WTC11 (cell line): ENCODE data around the gene ITCH. TPM values are rescaled to one million over a fixed set of nuclear protein-coding genes. Genes with fewer than 3 reads are reported as not detected.

Experiments
- ATAC-seq: fragments of 200-7000 bp; cut with Tn5 transposase; 2 replicates; pipeline ENCODE4 v1.10.0; 2021; ENCODE audit warnings: mild to moderate bottlenecking, moderate library complexity
- CTCF ChIA-PET: fragments of 300-600 bp; sonication (Branson Sonifier 250); formaldehyde crosslinking; loops from one replicate; lab custom pipeline; 2021; ENCODE audit warnings: antibody characterized with exemption; lab: Charles Lee
- POLR2A ChIA-PET: fragments of 350-600 bp; sonication (Branson Sonifier 250); formaldehyde crosslinking; loops from one replicate; lab custom pipeline; 2021; ENCODE audit warnings: antibody characterized with exemption; lab: Charles Lee
- DNase-seq: peaks from one replicate; pipeline ENCODE4 v3.0.0; 2021; ENCODE audit warnings: low spot score
- H3K27ac Mint-ChIP-seq: 2 replicates; pipeline ENCODE4 v1.8.0; 2021; ENCODE audit warnings: mixed read lengths
- H3K27me3 Mint-ChIP-seq: 2 replicates; pipeline ENCODE4 v1.8.0; 2021; ENCODE audit warnings: low read depth, mild to moderate bottlenecking, moderate library complexity, mixed read lengths
- H3K36me3 Mint-ChIP-seq: 2 replicates; pipeline ENCODE4 v1.8.0; 2021; ENCODE audit warnings: mixed read lengths
- H3K4me1 Mint-ChIP-seq: 2 replicates; pipeline ENCODE4 v1.8.0; 2022; ENCODE audit warnings: mixed read lengths
- H3K4me3 Mint-ChIP-seq: 2 replicates; pipeline ENCODE4 v1.8.0; 2021; ENCODE audit warnings: mild to moderate bottlenecking, moderate library complexity, mixed read lengths
- H3K9me3 Mint-ChIP-seq: 2 replicates; pipeline ENCODE4 v1.8.0; 2021; ENCODE audit warnings: mixed read lengths
- AFF4 ChIP-seq: sonication (generic); formaldehyde crosslinking; IDR thresholded peaks from 2 replicates; pipeline ENCODE4 v1.8.1; 2023; ENCODE audit warnings: mild to moderate bottlenecking, missing genetic modification reagents, borderline replicate concordance
- NR2C2 ChIP-seq: sonication (generic); formaldehyde crosslinking; IDR thresholded peaks from 2 replicates; pipeline ENCODE4 v1.8.0; 2022; ENCODE audit warnings: mild to moderate bottlenecking, missing genetic modification reagents
- SMAD4 ChIP-seq: sonication (generic); formaldehyde crosslinking; IDR thresholded peaks from 2 replicates; pipeline ENCODE4 v1.8.0; 2022; ENCODE audit warnings: mild to moderate bottlenecking, missing genetic modification reagents
- TCF7 ChIP-seq: sonication (generic); formaldehyde crosslinking; IDR thresholded peaks from 2 replicates; pipeline ENCODE4 v1.8.0; 2022; ENCODE audit warnings: mild to moderate bottlenecking, low read depth, missing genetic modification reagents, moderate library complexity
- ZNF121 ChIP-seq: sonication (generic); formaldehyde crosslinking; IDR thresholded peaks from 2 replicates; pipeline ENCODE4 v1.8.0; 2023; ENCODE audit warnings: missing genetic modification reagents
- ZNF263 ChIP-seq: sonication (generic); formaldehyde crosslinking; IDR thresholded peaks from 2 replicates; pipeline ENCODE4 v1.8.1; 2022; ENCODE audit warnings: low read depth, mild to moderate bottlenecking, moderate library complexity, missing genetic modification reagents
- ZNF317 ChIP-seq: sonication (generic); formaldehyde crosslinking; IDR thresholded peaks from 2 replicates; pipeline ENCODE4 v1.8.1; 2023; ENCODE audit warnings: low read depth, mild to moderate bottlenecking, moderate library complexity, missing genetic modification reagents, borderline replicate concordance
- ZNF396 ChIP-seq: fragments of 250-450 bp; sonication (Bioruptor Pico); IDR thresholded peaks from 2 replicates; pipeline ENCODE4 v1.8.0; 2021; ENCODE audit warnings: mild to moderate bottlenecking, moderate library complexity, borderline replicate concordance
- total RNA-seq: library from RNA; stranded (reverse); gene quantifications from 3 replicates; pipeline ENCODE4 v1.2.3, GENCODE V29; 2021
- TF ChIP-seq, protein P1 (sequence below): sonication (generic); formaldehyde crosslinking; IDR thresholded peaks from 2 replicates; pipeline ENCODE4 v1.8.1; 2022; ENCODE audit warnings: mild to moderate bottlenecking, moderate library complexity, missing genetic modification reagents
- TF ChIP-seq, protein P2 (sequence below): sonication (generic); formaldehyde crosslinking; IDR thresholded peaks from 2 replicates; pipeline ENCODE4 v1.8.1; 2022; ENCODE audit warnings: low read depth, mild to moderate bottlenecking, moderate library complexity, missing genetic modification reagents, borderline replicate concordance
- TF ChIP-seq, protein P3 (sequence below): fragments of 250-450 bp; sonication (Bioruptor Pico); IDR thresholded peaks from 2 replicates; pipeline ENCODE4 v1.9.0; 2021; ENCODE audit warnings: mild to moderate bottlenecking
- TF ChIP-seq, protein P4 (sequence below): sonication (generic); formaldehyde crosslinking; IDR thresholded peaks from 2 replicates; pipeline ENCODE4 v1.8.0; 2023; ENCODE audit warnings: missing genetic modification reagents, mild to moderate bottlenecking, borderline replicate concordance

ITCH gene
- total RNA-seq, 1 experiment from 2014 or later: 35.8 TPM

GRCh38 chr20:34531608-34532265 lies 168.7 kb downstream of the ITCH start (continued):
- no peak for TF ChIP-seq AFF4 (CRISPR knock-in tag)
- TF ChIP-seq ZNF317: no peak
- no peak for TF ChIP-seq NR2C2 (CRISPR knock-in tag)
- TF ChIP-seq ZNF263 (CRISPR knock-in tag): no peak
- TF ChIP-seq ZNF396: no peak
- TF ChIP-seq, all 79 proteins: peak for 0

- Mint-ChIP-seq H3K36me3 (peaks cover 40% of the 10 kb centered on the region), H3K4me3 (no peak overlapping the region), H3K27ac (no peak overlapping the region), H3K9me3 (no peaks in the 10 kb centered on the region), H3K4me1 (no peaks in the 10 kb centered on the region), H3K27me3 (no peaks in the 10 kb centered on the region)
- POLR2A ChIA-PET: no interaction called here
- TF ChIP-seq SMAD4 (no peak), ZNF121 (CRISPR knock-in tag) (no peak), TCF7 (CRISPR knock-in tag) (no peak)
- TF ChIP-seq, protein P1, sequence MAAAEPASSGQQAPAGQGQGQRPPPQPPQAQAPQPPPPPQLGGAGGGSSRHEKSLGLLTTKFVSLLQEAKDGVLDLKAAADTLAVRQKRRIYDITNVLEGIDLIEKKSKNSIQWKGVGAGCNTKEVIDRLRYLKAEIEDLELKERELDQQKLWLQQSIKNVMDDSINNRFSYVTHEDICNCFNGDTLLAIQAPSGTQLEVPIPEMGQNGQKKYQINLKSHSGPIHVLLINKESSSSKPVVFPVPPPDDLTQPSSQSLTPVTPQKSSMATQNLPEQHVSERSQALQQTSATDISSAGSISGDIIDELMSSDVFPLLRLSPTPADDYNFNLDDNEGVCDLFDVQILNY (CRISPR knock-in tag): no peak
- TF ChIP-seq, protein P2, sequence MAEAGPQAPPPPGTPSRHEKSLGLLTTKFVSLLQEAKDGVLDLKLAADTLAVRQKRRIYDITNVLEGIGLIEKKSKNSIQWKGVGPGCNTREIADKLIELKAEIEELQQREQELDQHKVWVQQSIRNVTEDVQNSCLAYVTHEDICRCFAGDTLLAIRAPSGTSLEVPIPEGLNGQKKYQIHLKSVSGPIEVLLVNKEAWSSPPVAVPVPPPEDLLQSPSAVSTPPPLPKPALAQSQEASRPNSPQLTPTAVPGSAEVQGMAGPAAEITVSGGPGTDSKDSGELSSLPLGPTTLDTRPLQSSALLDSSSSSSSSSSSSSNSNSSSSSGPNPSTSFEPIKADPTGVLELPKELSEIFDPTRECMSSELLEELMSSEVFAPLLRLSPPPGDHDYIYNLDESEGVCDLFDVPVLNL (CRISPR knock-in tag): no peak
- TF ChIP-seq, protein P3, sequence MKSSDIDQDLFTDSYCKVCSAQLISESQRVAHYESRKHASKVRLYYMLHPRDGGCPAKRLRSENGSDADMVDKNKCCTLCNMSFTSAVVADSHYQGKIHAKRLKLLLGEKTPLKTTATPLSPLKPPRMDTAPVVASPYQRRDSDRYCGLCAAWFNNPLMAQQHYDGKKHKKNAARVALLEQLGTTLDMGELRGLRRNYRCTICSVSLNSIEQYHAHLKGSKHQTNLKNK: no peak
- TF ChIP-seq, protein P4, sequence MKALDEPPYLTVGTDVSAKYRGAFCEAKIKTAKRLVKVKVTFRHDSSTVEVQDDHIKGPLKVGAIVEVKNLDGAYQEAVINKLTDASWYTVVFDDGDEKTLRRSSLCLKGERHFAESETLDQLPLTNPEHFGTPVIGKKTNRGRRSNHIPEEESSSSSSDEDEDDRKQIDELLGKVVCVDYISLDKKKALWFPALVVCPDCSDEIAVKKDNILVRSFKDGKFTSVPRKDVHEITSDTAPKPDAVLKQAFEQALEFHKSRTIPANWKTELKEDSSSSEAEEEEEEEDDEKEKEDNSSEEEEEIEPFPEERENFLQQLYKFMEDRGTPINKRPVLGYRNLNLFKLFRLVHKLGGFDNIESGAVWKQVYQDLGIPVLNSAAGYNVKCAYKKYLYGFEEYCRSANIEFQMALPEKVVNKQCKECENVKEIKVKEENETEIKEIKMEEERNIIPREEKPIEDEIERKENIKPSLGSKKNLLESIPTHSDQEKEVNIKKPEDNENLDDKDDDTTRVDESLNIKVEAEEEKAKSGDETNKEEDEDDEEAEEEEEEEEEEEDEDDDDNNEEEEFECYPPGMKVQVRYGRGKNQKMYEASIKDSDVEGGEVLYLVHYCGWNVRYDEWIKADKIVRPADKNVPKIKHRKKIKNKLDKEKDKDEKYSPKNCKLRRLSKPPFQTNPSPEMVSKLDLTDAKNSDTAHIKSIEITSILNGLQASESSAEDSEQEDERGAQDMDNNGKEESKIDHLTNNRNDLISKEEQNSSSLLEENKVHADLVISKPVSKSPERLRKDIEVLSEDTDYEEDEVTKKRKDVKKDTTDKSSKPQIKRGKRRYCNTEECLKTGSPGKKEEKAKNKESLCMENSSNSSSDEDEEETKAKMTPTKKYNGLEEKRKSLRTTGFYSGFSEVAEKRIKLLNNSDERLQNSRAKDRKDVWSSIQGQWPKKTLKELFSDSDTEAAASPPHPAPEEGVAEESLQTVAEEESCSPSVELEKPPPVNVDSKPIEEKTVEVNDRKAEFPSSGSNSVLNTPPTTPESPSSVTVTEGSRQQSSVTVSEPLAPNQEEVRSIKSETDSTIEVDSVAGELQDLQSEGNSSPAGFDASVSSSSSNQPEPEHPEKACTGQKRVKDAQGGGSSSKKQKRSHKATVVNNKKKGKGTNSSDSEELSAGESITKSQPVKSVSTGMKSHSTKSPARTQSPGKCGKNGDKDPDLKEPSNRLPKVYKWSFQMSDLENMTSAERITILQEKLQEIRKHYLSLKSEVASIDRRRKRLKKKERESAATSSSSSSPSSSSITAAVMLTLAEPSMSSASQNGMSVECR (CRISPR knock-in tag): no peak
- no peak for DNase-seq
- no peak for ATAC-seq
- CTCF ChIA-PET: interaction anchor here (1.5 to 2.7 kb wide), 2 partner anchors 9 to 220 kb away, joined by 5 to 12 read pairs; no protein-coding TSS in a partner anchor
These were observed 169.2 kb downstream of the ITCH start for GRCh38 chr20:34532320-34532719.
